Right forelimb (tissue), 1 donor: ENCODE data around the gene THBS4.
"Not testable (repeated sequence)": the region's sequence is repeated elsewhere in the genome, so short reads cannot be mapped to it uniquely, and the experiment has no call there.

Experiments
- DNase-seq: peaks from one replicate; pipeline ENCODE4 v3.0.0-alpha.2; 2018

The THBS4 gene

DNA sequence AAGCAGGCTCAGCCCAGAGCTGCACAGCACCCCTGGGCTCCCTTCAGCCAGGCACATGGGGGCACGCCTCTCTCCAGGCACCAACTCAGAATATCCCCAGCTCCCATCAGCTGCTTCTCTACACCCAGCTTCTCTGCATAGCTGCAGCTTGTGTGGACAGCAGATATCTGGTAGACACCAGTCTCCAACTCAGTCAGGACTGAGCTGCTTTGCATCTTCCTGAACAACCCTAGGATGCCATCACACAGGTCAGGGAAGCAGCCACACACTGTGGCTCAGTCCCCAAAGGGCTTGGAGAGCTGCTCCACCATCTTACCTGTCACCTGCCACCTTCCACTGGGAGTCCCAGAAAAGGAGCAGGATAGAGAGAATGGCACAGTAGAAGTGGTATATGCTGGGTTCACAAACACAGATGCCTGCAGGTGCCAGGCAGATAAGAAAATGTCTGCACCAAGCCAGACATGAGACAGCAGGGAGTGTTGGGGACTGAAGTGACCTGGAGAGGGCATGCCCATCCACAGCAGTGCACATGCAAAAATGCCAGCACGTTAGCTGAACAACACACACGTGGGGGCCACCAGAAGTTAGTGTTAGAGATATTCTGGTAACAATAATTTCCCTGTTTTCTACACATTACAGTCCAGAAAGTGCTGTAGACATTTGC, 42.0 kb downstream of the THBS4 start:
- DNase-seq: no peak

DNA sequence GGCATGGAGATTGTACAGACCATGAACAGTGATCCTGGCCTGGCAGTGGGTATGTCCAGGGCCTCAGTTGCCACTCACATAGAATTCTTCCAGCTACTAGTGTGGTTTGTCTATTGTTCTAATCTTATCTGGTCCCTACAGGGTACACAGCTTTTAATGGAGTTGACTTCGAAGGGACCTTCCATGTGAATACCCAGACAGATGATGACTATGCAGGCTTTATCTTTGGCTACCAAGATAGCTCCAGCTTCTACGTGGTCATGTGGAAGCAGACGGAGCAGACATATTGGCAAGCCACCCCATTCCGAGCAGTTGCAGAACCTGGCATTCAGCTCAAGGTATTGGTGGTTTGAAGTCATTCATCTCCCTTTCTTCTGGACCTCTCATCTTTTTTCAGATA, 43.8 kb downstream of the THBS4 start:
- DNase-seq: no peak

DNA sequence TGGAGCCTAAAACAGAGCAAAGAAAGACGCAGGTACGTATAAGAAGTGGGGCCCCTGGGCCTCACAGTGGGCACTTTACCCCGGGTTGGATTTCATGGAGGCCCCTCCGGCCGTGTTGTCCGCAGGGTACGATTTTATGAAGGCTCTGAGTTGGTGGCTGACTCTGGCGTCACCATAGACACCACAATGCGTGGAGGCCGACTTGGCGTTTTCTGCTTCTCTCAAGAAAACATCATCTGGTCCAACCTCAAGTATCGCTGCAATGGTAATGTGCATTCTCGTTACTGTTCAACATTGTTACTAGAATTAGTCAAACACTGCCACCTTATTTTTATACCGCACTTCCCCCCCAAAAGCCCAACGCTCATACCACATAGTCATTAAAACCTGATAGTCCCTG, 47.1 kb downstream of the THBS4 start:
- no peak for DNase-seq

DNA sequence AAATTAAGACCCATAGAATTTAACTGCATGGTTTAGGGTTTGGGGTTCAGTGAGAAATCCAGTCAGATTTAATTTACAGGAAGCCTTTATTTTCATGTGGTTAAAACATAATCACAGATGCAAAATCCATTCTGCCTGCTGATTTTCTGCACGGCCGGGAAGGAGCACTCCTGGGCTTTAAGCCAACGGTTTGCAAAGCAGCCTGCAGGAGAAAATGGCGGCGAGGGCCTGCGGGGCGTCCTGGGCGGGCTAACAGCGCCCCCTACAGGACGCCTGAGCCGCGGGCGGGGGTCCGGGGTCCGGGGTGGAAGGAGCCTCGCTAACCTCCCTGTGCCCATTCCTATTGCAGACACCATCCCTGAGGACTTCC, 47.6 kb downstream of the THBS4 start:
- peak; percentile 93 for DNase-seq

DNA sequence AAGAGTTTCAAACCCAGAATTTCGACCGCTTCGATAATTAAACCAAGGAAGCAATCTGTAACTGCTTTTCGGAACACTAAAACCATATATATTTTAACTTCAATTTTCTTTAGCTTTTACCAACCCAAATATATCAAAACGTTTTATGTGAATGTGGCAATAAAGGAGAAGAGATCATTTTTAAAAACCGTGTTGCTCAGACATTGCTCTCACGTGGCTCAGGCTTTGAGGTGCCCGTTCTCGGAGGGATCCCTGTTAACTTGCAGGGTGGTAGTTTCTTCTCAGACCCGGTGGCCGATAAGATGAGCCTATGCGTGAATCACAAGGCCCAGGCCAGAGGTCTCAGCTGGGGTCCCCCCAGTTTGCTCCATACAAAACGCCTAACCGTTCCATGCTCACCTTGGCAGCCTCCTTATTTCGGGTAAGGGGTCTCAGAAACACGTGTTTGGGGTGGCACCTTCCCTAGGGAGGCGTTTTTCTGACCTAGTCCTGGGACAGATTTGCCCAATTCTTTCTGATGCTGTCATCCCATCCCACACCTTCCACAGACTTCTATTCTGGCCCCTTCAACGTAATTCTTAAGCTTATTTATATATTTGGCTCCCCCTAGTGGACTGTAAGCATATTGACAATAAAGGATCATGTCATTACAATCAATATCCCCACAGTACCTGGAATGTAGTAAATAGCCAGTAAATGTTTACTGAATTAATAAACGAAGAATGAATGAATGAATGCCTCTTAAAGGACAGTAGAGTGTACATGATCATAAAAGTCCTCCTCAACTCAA, 48.1 kb downstream of the THBS4 start:
- DNase-seq: peak; percentile 73

DNA sequence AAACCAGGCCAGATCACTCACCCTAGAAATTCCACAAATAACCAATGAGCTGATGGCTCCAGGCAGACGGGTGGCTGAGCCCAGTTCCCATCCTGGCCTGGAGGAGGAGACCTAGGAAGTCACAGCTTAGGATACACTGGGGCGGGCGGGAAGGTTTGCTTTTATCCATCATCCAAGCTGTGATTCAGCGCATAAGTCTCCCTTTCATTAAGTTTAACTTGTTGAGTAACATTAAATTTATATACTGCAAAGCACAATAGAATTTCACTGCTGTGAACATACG, 55.7 kb downstream of the THBS4 start:
- no peak for DNase-seq

DNA sequence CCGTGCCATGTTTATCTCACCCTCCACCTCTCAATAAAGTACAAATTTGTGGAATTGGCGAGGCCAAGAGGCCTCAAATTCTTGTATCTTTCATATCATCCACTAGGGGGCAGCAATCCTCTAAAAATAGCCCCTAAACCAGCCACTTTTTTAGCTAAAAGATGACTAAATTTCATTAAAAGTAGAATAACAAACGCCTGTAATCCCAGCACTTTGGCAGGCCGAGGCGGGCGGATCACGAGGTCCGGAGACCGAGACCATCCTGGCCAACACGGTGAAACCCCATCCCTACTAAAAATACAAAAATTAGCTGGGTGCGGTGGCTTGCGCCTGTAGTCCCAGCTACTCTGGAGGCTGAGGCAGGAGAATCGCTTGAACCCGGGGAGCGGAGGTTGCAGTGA, 56.6 kb downstream of the THBS4 start:
- DNase-seq: not testable (repeated sequence)

DNA sequence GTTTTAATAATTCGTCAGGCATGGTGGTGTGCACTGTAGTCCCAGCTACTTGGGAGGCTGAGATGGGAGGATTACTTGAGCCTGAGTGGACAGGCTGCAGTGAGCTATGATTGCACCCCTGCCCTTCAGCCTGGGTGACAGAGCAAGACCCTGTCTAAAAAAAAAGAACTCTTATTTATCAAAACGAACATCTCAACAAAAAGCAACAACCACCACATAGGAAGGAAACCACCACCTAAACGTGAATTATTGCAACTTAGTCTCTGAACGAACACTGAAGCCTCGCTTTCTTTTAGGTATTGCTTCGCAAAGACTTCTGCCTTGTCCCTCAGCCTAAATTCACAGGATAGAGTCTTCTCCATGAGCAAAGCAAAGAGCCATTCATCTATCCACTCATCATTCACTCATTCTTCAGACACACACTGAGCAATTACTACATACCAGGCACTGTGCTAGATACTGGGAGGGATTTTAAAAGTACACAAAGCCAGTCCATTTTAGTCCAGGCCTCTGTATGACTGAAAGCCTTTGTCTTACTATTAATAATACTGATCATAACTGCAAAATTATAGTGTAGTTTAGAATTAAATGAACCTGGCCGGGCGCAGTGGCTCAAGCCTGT, 57.4 kb downstream of the THBS4 start:
- DNase-seq: no peak

DNA sequence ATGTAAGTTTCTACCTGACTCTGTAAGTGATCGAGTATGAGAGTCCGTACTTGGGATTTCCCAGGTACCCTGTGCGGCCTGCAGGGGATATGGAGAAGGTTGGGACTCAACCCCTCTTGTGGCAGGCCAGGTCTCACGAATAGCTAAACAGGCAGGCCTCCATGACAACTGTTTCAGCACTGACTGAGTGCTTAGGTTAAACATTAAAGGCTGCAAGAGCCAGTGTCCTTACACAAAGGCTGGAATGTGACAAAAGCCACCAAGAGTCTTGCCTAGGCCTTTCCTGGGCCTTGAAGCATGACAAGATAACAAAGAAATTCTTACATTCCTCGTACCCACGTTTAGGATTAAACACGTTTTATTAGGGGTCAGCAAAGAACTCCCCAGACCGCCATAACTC, 58.6 kb downstream of the THBS4 start:
- DNase-seq: no peak

DNA sequence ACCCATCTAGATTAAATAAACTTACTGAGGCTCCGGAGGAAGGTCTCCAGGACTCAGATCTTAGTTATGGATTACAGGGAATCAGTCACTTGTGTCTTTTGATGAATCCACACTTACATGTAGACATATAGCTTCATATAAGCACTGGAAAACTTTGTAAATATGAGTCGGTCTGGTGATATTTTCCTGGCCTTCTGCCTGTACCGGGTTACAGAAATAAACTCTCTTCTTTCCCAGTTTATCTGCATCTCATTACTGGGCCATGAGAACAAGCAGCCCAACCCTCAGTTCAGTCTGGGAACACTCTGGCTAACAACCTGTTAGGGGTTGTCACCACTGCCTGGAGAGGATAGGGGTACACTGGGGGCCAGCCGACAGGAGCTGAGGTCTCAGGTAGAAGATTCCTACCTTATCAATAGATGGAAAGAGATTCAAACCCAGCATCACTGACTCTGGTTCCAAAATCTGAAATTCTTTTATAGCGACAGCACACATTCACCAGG, 59.1 kb downstream of the THBS4 start:
- no peak for DNase-seq

DNA sequence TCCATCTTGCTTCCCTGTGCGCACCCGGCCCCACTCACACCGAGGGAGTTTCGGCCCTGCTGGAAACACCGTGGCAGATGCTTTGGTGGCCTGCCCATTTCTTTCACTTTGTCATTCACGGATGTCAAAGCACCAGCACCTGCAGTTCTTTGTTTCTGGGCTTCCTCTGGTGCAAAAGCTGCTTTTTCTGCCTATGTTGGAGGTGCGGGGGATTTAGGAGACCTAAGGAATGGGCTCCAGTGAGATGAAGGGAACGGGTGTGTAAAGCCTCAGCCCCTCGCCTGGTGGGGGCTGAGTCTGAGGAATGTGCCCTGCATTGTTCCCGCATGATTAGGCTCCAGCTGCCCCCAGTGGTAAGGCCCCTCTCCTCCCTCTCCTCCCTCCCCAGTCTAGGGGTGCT, 62.3 kb downstream of the THBS4 start:
- no peak for DNase-seq

DNA sequence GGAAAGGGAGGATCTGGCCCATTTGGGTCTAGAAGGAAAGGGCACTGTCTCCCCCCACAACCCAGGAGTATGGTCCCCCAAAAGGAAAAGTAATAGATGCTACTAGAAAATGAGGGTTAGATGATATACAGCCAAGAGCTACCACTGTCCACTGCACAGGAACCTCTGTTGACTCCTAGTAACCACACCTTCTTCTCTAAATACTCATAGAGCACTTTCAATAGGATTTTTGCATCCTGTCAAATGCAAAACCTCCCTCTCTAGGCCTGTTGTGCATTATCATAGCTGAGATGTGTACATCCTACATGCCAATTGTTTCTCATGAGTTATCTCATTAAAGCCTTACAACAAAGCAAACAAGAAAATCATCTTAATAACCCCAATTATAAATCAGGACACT, 66.8 kb downstream of the THBS4 start:
- no peak for DNase-seq

DNA sequence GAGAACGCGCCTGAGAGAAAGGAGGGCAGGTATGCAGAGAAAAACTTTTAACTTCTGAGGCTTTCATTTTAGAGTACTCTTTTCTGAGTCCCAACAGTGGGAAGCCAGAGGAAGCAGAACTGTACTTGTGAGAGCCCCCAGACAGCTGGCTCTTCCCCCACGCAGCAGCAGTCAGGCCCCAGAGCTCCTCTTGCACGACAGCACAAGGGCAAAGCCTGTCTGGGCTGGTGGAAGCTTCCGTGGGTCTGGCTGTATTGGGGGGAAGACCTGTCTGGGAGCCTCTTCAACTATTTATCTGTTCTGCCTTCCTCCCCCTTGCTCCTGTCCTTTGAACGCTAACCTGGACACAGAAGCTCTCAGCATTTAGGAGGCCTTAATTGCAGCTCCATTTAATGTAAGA, 68.2 kb downstream of the THBS4 start:
- DNase-seq: no peak

DNA sequence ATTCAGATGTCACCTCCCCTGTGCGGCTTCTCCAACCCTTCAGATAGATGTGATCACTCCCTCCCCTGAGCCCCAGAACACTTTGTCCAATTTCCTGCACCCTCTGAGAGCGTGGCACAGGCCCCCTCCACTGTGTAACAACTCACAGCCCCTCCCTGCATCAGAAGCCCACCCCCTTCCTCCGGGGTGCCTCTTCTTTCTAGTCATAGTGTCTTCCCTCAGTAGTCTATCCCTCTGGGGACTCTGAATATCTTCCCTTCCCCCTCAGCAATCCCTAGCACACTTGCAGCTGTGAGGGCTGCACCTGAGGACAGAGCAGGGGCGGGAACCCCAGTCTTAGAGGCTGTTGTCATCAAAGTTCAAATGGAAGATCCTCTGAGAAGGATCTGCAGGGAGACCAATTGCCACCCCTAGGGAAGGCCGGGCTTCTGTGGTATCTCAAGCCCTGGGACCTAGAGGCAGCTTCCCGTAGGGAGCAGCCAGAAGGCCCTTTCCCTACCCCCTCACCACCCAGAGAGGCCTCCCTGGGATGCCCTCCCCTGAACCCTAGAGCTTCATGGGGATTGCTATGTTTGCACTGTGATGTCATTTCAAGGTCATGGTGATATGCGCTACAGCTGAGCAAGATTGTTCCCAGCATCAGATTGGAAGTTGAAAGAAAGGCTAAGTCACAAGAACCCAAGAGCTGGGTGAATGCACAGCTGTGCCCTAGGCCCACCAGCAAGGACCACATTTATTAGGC, 70.7 kb downstream of the THBS4 start:
- DNase-seq: no peak

DNA sequence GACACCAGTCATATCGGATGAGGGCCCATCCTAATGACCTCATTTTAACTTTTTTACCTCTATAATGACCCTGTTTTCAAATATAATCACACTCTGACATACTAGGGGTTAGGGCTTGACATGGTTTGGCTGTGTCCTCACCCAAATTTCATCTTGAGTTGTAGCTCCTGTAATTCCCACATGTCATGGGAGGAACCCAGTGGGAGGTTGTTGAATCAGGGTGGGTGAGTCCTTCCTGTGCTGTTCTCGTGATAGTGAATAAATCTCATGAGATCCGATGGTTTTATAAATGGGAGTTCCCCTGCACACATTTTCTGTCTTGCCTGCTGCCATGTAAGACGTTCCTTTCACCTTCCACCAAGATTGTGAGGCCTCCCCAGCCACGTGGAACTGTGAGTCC, 71.8 kb downstream of the THBS4 start:
- no peak for DNase-seq

DNA sequence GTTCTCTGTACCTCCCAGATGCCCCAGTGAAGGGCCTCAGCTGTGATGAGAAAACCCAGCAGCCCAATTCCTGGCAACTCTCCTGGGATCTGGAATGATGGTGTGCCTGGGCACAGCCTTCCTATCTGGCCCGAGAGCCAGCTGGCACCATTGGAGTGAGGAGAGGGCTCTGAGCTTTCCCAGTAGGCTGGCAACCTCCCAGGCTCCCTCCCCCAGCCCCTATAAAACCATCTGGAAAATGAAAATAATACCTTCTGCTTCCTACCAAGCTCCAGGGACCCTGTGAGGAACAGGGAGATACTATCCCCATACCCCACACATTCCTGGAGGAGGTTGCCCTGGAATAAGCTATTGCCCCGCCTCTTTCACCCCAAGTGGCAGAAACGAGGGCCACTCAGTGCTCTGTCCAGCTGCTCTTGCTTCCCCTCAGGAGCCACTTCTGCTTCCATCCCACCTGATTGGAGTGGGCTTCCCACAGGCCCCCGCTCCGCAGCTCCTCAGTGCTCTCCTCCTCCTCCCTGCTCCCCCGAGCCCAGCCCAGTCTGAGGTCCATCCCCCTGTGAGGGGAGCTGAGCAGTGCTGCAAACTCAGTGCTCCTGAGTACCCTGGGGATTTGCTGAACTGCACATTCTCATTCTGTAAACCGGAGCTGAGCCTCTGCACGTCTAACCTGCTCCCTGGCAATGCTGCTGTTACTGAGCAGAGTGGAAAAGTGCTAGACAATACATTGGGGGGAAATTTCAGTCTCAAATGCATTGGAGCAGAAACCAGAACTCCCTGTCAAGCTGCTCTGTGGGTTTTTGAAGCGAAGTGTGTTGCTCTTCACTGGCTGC, 74.7 kb downstream of the THBS4 start:
- DNase-seq: peak; percentile 60

DNA sequence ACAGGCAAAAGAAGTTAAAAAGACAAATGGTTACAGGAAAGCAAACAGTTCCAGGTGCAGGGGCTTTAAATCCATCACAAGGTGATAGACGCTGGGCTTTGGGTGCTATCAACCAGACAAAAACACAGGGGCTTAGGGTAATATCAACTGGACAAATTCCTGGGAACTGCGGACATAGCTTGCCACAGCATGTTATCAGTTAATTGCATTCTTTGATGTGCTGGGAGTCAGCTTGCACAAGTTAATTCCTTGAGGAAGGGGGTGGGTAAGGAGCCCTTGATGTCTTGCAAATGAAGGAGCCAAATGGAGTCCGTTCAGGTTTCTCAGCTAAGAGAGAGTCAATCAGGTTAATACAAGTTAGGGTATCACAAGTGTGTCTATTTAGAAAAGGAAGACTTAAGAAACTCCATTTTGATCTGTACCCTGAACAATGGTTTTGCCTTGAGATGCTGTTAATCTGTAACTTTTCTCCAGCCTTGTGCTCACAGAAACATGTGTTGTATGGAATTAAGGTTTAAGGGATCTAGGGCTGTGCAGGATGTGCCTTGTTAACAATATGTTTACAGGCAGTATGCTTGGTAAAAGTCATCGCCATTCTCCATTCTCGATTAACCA, 76.3 kb downstream of the THBS4 start:
- DNase-seq: not testable (repeated sequence)

DNA sequence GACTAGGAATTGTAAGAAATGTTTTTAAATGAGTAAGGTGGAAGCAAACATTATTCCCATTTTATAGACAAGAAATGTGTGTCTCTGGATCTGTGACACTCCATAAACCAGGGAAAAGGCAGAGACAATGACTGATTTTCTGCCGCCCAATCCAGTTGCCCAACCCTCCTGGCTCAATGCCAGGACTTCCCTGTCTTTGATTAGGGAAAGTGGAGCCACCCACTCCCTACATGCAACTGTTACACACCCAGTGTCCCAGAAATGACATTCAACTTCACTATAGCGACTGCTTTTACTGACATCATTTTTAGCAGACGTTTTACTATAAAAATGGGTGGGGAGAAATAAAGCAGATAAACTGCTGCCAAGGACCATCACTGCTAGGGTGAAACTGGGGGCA, 79.7 kb downstream of the THBS4 start:
- DNase-seq: no peak

DNA sequence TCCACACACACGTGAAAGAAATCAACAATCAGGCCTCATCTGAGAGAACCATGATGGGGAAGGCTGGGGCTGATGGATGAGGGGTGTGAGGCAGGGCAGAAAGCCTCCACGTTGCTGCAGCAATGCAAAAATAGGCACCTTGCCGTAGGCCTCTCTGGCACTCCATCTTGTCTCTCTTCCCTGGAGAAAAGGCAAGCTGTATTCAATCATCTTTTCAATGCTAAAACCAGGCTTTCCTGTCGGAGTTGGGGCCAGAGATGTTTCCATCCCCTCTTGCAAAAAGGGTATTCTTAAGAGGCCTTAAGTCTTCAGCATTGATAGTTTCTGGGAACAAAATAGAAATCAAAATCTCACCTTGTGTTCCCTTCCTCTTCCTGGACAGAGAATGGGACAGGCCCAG, 80.9 kb downstream of the THBS4 start:
- DNase-seq: no peak

DNA sequence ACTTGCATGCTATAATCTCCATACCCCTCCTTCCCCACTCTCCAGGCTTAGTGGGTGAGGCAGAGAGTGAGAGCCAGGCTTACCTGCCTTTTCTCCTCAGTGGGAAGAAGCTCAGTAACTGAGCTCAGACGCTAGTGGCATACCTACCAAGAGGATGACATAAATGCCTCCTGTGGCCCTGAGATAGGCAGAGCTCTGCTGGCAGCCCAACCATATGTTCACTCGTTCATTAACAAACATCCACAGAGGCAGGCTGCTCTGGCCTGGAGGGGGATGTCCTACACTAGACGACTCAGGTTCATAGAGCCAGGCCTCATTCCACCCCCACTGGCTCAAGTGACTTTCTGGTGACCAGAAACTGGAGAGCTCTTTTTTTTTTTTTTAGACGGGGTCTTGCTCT, 81.3 kb downstream of the THBS4 start:
- no peak for DNase-seq

DNA sequence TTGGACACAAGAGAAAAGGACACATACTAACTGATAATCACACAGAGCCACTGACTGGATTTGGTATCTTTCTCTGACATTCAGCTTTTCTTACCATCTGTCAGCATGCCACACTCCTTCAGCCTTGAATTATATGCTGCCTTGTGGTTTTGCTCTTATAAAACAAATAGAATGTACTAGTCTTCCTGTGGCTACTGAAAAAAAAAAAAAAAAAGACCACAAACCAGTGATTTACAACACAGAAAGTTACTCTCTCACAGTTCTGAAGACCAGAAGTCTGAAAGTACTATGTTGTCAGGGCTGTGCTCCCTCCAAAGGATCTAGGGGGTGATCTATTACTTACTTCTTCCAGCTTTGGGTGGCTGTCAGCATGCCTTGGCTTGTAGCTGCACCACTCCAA, 82.3 kb downstream of the THBS4 start:
- DNase-seq: no peak

DNA sequence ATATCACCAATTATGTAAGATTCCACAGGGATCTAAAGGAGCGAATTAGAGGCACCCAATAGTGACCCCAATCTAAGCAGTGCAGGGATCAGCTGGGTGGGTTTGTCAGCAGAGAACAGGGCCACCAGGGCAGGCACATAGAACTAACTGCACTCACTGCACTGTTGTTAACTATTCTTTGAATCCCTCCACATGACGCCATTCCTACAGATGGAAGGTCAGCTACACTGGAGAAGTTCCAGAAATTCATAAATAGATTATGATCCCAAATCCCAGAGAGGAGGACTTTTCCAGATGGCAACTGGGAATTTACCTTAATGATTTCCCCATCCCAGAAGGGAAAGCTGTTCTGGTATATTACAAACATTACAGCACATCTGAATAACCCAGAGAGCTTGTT, 84.2 kb downstream of the THBS4 start:
- DNase-seq: no peak
